OCI-M2 (cell line): ENCODE results near the gene CDS2.
A peak's percentile ranks its signal among the peaks of the same experiment; 100 is the strongest.
"Not testable (repeated sequence)": the region's sequence is repeated elsewhere in the genome, so short reads cannot be mapped to it uniquely, and the experiment has no call there.

ENCODE experiments used
- DNase-seq: peaks from one replicate; lab custom pipeline; 2025; ENCODE audit not compliant: unreplicated experiment; lab: John Stamatoyannopoulos, UW

CDS2 gene

DNA sequence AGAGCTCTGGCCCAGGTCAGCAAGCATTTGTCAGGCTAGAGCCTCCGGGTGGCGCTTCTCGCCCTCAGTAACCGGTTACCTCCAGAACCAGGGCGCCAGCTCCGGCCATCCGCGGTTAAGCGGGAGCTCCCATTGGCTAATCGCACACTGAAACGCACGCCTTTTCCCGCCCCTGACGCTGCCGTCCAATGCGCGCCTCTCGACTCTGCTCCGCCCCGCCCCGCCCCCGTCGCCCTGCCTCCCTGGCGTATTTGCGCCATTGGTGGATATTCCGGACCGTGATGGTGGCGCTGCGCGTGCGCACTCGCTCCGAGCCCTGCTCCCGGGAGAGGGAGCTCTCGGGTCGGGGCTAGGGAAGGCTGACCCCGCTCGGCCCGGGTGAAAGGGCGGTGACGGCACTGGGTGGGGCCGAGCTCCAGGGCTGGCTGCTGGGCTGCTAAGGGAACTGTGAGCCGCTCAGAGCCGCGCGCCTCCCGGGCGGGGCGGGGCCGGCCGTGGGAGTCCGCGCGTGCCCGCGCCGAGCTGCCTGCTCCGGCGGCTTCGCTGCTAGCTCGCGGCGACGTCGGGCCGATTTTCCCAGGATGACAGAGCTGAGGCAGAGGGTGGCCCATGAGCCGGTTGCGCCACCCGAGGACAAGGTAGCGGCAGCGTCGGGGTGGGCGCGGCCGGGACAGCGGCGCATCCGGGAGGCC lies at the start of gene CDS2:
Gene CDS2, plus strand, starts transcription at position 497 of the 692 bp plus-strand sequence. Its CDS starts 85 bp downstream, at position 582.
- DNase-seq: peak; percentile 98

DNA sequence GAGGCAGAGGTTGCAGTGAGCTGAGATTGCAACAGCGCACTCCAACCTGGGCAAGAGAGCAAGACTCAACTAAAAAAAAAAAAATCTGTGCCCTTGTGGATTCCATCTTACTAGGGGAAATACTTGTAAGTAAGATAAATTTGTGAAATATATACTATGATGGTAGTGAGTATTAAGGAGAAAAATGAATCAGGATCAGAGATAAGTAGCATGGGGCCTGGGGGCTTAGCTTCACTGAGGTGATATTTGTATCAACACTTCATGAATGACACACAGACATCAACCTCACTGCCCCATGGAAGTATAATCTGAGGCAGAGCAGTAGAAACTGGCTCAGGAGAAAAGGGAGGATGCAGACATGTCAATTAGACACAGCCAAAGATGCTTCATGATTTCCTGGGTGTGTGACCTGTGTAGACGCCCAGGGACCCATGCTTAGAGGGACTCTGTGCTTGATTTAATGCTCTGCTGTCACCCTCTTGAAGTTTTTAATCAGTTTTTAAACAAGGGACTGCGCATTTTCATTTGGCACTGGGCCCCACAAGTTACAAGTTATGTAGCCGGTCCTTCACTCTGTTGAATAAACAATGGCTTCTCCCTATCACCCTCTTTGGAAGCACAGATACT lies 48.9 kb upstream of the CDS2 start:
- DNase-seq: no peak

DNA sequence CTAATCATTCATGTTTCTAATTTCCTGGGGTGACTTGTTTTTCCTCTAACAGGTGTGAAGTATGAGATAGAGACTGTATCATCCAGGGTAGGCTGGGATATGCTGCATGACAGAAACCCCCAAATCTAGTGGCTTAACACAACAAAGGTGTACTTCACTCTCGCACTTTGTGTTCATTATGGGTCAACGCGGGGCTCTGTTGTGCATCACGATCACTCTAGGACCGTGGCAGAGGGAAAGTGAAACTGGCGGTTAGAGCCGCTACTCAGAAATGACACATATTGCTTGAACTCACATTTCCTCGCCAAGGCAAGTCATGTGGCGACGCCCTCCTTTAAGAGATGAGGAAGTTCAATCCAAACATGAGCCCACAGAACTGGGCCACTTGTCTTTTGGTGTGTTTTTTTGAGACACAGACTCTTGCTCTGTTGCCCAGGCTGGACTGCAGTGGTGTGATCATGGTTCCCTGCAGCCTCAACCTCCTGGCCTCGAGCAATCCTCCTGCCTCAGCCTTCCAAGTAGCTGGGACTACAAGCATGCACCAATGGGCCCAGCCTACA lies 48.3 kb upstream of the CDS2 start:
- DNase-seq: peak; percentile 41

DNA sequence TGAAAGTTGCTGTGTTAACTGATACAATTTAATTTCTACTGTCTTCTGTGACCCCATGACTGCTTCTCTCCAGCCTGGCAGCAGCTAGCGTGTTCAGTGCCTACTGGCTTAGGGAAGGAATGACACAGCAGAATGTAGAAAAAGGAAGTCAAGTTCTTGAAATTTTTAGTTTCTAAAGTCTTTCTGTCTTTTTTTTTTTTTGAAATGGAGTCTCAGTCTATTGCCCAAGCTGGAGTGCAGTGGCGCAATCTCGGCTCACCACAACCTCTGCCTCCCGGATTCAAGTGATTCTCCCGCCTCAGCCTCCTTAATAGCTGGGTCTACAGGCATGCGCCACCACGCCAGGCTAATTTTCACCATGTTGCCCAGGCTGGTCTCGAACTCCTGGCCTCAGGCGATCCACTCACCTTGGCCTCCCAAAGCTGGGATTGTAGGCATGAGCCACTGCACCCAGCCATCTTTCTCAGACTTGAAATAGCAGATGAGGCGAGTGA lies 46.4 kb upstream of the CDS2 start:
- no peak for DNase-seq

DNA sequence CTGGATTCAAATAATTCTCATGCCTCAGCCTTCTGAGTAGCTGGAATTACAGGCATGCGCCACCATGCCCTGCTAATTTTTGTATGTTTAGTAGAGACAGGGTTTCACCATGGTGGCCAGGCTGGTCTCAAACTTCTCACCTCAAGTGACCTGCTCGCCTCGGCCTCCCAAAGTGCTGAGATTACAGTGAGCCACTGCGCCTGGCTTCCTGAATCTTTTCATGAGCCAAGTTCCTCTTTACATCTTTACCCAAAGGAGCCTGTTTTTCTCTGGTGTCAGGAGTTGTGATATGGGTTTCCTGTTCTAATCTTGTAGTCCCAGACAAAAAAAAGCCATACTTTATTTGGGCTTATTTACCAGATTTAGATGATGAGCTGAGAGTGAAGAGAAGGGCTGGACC lies 41.4 kb upstream of the CDS2 start:
- no peak for DNase-seq

DNA sequence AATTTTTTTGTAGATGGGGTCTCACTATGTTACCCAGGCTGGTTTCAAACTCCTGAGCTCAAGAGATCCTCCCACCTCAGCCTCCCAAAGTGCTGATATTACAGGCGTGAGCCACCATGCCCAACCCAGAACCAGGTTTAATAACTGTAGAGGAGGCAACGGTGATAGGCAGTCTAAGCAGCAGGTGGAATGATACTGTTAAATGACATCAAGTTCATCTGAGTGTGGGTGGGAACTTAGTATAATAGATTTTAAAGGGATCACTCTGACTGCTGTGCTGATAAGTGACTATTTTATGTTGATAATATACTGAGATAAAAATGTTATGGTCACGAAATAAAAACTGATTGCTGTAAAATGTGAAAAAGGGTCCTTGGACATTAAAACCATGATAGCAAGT lies 38.1 kb upstream of the CDS2 start:
- no peak for DNase-seq

DNA sequence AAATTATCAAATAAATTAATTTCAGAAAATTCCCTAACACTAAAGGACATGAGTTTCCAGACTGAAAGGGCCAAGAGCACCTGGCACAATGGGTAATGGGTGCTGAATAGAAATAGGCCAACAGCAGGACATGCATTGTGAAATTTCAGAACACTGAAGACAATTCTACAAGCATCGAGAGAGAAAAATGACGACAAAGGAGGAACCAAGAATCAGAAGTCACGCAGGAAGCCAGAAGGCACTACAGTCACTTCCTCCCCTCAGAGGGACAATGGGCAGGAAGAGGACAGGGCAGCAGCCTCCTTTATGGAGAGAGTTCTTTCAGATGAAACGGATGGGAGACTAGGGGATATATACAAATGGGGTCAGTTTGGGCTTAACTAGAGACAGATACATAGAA lies 36.6 kb upstream of the CDS2 start:
- no peak for DNase-seq

DNA sequence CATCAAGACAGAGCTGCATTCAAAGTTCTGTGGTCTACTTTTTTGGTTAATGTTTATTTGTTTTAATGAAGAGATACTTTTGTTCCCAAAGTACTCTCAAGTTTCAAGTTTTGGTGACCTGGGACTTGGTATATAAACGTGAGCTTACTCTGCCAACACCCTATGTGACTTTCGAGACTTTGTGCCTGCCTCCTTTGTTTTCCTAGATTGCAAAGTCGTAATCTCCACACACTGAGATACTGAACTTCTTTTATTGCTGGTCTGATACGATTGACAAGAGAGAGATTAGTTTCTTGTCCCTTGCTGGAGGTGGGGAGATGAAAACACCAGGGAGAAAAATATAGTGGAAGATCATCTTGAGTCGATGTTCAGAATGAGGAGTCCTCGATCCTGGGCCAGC lies 34.9 kb upstream of the CDS2 start:
- no peak for DNase-seq

DNA sequence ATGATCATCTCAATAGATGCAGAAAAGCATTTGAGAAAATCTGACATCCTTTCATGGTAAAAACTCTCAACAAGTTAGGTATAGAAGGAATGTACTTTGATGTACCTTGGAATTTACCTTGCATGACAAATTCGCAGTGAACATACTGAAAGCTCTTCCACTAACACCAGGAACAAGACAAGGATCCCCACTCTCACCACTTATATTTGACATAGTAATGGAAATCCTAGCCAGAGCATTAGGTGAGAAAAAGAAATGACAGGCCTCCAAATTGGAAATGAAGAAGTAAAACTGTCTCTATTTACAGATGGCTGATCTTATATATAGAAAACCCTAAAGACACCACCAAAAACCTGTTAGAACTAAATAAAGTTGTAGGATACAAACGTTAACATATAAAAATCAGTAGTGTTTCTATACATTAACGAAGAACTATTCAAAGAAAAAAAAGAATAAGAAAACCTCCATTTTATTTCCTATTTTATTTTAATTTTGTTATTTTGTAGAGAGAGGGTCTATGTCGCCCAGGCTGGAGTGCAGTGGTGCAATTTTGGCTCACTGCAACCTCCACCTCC lies 34.0 kb upstream of the CDS2 start:
- no peak for DNase-seq

DNA sequence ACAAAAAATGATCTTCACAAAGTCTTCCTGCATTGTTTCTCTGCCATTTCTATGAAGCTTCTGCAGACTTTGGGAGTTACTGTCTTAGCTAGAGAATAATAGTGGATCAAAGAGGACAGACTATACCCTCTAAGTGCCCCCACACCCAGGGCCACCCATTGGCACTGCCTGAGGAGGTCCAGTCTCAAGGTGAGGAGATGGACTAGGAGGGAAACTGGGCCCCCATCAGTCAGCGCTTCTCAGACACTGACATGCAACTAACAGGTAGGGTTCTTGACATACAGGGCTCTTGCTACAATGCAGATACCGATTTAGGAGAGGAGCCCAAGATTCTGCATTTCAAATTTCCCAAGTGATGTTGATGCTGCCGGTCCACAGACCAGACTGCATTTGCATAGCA lies 31.4 kb upstream of the CDS2 start:
- DNase-seq: no peak

DNA sequence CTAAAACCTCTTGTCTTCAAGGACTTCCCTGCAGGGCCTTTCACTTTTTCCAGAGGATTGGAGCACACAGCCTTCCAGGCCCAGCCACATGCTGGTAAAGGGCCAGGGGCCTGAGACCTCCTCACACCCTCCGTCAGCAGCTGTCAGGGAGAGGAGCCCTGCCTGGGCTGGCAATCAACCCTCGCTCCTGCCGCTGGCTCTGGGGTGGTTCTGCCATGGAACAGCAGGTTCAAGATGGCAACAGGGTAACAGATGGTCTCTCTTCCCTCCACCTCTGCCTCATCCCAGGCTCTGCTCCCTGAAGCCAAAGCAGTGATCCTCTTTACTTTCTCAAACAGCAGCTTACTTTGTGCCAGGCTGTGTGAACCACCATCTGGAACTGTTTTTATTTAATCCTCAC lies 30.9 kb upstream of the CDS2 start:
- no peak for DNase-seq

DNA sequence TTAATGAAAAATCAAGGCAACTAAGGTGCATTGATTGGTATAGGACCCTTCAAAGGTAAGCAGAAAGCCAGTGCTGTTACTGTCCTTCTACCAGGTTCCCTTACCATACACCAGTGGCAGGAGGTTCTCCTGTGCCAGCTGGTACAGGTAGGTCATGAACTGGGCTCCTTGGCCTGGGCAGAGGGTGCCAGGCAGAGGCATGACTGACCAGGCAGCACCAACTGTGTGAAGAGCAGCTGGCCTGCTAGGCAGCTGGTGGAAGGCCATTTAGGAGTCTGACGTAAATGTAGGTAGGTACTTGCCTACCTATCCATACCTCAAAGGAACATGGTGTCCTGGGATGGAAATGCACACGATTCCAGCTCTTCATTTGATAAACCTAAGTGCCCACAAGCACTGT lies 30.3 kb upstream of the CDS2 start:
- DNase-seq: no peak

DNA sequence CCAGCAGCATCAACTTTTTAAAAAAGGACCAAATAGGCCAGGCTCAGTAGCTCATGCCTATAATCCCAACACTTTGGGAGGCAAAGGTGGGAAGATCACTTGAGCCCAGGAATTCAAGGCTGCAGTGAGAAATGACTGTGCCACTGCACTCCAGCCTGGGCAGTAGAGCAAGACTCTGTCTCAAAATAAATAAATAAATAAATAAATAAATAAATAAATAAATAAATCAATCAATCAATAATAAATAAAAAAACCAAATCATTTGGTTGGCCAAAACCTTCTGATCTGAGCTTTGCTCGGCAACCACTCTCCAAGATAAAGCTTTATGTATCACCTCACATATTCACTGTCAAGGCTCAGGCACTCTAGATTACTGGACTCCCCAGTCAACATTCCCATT lies 27.8 kb upstream of the CDS2 start:
- not testable (repeated sequence) for DNase-seq

DNA sequence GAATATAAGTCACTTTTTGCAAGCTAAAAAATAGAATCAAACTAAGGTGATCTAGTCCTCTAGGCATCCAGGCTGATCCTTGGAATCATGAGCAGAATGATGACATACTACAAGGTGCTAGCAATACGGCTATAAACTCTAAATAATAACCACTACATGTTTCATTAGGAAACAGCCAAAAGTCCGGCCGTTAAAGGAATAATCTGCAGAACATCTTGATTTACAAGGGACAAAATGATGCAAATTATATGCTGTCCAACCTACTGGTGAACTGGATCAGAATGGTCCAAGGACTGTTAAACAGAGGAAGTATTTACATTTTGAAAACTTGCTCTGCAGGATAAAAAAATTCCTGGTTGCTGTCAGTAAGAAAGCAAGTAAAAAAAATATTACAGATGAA lies 26.9 kb upstream of the CDS2 start:
- not testable (repeated sequence) for DNase-seq

DNA sequence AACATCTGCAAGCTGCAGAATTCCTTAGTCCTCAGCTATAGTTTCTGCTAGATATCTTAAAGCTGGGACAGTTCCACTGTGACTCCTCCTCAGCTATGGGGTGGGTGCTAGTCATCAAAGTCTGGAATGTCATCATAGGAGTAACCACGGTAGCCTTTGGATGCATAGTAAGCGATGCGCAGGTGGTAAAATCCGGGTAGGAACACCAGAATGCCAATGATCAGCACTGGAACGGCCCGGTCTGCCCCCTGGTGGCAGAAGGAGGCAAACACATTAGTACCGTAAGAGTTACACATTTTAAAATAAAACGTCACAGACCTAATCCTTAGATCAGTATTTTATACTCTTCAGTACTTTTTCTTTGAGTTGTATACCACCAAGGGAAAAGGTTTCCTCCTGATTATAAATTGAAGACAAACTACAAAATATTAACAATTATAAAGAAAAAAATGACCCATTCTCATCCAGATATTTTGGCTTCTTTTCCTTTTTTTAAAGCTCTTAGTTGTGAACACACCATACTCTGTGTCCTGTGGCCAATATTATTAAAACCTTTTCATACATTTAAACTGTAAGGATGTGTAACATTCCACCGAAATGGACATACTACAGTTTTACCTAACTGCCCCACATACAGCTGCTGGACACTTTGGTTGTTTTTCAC lies 26.0 kb upstream of the CDS2 start:
- no peak for DNase-seq

DNA sequence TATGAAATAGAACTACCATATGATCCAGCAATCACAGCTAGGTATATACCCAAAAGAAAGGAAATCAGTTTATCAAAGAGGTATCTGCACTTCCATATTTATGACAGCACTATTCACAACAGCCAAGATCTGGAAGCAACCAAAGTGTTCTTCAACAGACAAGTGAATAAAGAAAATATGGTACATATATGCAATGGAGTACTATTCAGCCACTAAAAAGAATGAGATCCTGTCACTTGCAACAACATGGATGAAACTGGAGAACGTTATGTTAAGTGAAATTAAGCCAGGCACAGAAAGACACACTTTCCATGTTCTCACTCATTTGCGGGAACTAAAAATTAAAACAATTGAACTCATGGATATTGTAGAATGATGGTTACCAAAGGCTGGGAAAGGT lies 22.3 kb upstream of the CDS2 start:
- no peak for DNase-seq

DNA sequence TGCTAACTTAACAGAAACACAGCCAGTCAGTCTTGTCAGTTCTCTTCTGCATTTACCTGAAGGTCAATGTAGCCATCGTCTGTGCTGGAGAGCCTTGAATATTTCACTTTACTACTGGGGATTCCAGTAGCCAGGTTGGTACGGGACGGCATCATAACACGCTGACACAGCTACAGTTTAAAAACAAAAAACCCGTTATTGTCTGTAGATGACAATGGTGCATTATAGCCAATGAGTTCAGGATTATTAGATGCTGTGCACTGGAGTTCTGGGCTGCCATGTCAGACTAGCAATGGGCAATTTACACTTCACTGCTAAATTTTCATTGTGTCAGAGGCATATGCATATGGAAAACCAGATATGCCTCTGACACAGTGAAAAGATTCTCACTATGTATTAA lies 17.5 kb upstream of the CDS2 start:
- DNase-seq: no peak

DNA sequence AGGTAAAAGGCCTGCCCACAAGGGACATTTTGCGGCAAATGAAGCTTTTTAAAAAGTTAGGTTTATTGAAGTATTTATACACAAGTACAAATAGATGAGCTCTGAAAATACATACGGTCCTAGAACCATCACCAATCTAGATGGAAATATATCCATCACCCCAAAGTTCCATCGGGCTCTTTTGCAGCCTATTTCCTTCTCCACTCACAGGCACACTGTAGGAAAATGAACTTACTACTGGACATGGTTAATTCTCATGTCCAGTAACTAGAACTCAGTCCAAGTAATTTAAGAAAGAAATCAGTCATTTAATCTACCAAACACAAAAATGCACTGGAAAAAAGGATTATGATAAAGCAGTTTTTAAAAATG lies 13.2 kb upstream of the CDS2 start:
- no peak for DNase-seq

DNA sequence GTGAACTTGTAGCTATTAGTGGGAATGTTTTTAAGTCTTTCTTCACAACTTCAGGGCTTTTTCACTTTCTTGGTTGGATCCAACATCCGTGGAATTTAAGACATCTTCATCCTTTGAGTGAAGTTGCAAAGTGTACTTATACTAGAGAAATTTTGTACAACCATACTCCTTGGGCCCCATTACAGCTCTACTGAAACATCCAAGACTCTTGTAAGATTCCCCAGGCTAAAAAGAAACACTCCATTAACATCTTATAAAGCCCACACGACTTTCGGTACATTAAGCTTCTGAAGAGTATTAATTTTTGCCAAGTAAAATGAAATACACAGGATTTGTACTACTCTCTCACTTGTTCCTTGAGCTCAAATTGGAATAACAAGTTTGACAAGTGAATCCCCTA lies 12.4 kb upstream of the CDS2 start:
- no peak for DNase-seq

DNA sequence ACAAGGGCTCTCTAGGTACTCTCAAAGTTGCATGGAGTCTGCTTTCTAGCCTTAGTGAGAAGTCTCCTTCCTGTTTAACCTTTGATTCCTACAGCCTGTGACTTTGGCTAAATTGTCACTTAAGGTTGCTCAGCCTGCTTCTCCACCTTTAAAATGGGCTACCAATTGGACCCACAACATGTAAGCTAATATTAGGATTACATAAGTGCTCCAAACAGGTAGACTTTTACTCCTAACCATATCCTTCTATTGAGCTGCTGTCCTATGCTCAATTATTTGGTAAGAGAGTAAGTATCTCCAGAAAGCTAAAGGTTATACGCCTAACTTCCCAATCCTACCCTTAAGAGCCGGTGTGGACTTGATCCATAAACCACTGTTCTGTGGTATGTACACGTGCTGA lies 9.9 kb upstream of the CDS2 start:
- DNase-seq: no peak

DNA sequence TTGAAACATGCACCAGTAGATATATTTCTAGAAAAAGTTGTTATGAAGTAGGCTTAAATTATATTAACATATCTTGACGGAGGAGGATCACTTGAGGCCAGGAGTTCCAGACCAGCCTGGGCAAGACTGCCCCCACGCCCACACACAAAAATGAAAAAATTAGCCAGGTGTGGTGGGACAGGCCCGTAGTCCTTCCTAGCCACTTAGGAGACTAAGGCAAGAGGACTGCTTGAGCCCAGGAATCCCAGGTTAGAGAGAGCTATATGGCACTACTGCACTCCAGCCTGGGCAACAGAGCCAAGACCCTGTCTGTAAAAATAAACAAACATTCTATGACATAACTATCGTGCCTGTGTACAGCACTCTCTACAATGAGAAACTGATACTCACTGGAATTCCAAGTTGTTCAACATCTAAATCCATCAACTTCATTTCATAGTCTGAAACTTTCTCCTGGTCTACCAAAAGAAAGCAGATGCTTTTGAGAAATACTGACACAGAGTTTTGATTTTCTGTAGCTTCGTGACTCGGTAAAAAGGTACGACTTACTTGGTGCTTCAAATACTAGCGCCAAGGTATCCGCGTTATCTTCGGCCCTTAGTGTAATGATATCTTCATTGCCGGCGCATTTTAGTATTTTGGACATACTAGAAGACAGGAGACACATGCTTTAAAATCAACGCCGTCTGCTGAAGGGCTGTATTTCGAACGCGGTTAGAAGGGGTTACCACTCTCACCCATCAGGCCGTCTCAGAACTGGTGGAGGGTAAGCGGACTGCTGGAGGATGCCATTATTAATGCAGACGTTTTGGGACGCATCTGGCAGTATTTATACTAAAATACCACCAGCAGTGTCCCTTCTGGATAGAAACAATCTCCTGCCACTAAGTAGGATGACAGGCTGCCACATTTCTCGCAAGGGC lies 8.3 kb upstream of the CDS2 start:
- no peak for DNase-seq
